ENCODE data around the gene TPSAB1. TPM values are rescaled to one million over a fixed set of nuclear protein-coding genes. Genes with fewer than 3 reads are reported as not detected.

Gene TPSAB1
- total RNA-seq, 1 experiment from 2014 or later, result 0.25 TPM

DNA sequence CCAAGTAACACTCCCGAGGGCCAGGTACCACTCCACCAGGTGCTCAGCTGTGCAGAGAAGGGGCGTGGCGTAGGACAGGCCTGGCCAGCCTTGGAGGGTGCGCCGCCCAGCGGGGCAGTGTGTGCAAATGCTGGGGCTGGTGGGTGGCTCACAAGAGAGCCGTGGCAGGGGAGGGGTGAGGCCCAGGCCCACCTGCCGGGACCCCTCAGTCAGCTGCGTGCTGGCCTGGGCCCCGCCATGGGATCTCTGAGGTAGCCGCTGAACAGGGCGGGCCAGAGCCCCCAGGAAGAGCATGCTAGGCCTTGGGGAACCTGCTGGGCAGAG, 24.2 kb upstream of the TPSAB1 start:
- ATAC-seq, result no peak

DNA sequence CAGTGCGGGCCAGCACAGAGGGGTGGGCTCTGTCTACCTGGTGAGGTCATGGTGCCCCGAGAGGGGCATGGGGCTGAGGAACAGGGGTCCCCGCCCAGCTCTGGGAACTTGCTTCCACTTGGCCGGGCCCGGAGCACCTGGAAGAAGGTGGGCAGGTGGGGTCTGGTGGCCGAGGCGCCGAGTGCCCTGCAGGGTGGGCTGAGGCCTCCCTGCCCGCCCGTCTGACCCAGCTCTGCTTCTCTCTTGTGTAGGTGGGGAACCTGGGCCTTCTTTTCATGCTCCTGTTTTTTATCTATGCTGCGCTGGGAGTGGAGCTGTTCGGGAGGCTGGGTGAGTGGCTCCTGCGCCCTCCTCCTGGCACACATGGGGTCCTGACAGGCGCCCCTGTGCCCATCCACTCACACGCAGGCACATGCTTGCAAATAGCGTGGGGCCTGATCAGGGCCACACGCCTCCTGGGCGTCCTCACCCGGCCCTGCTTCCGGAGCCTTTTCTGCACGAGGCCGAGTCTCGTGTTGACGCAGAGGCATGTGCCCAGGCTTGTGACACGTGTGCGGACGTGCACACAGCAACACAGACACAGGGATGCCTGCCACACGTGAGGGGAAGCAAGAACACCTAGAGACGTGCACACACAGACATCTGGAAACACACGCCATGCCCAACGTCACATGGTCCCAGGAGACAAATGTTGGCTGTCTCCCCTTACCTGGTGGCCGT, 23.7 kb upstream of the TPSAB1 start:
- no peak for DNase-seq (ENCODE audit: low read depth, low spot score)
- Histone ChIP-seq H3K36me3 (ENCODE audit: control insufficient read depth in 1 of 2, insufficient read depth in 2 of 2, low read length in 2 of 2) (no peaks in the 10 kb centered on the region; a peak in 1 of 4 replicates), H3K4me3 (replicated peaks in 1 of 2; ENCODE audit: low read depth in 1 of 2, low read length in 2 of 2) (no peak overlapping the region), H3K9ac (ENCODE audit: low read length) (no peak overlapping the region), H3K9me3 (ENCODE audit: control insufficient read depth in 1 of 2, insufficient read depth in 1 of 2, low read depth in 1 of 2, low read length in 2 of 2) (no peaks in the 10 kb centered on the region), H2AFZ (ENCODE audit: low read depth, low read length, poor library complexity, severe bottlenecking) (no peak overlapping the region), H3K9me2 (ENCODE audit: insufficient read depth) (no peaks in the 10 kb centered on the region), H3K4me1 (ENCODE audit: control insufficient read depth in 1 of 2, insufficient read depth in 2 of 2, low read length in 2 of 2) (no peaks in the 10 kb centered on the region), H4K20me1 (ENCODE audit: insufficient read depth) (no peaks in the 10 kb centered on the region), H3K27me3 (ENCODE audit: insufficient read depth, low read length) (no peaks in the 10 kb centered on the region), H3K4me2 (ENCODE audit: low read length) (no peak overlapping the region), H3K79me2 (ENCODE audit: insufficient read depth, low read length) (no peaks in the 10 kb centered on the region), H3K27ac (ENCODE audit: low read depth, low read length) (no peak overlapping the region)
- RAD21 ChIA-PET (ENCODE audit: low non-redundant PET in 1 of 2, low total read pairs in 2 of 2, uncharacterized antibody in 2 of 2, unreplicated experiment in 2 of 2), result no interaction called here
- CTCF ChIA-PET, result no interaction called here
- TF ChIP-seq SIN3A (IDR thresholded peaks at IDR 0.05; ENCODE audit: low read depth), result no peak
- TF ChIP-seq, protein P1, sequence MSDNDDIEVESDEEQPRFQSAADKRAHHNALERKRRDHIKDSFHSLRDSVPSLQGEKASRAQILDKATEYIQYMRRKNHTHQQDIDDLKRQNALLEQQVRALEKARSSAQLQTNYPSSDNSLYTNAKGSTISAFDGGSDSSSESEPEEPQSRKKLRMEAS (IDR thresholded peaks at IDR 0.05), result no peak
- TF ChIP-seq CEBPB (IDR thresholded peaks at IDR 0.05; ENCODE audit: low read depth), result no peak
- TF ChIP-seq, protein P2, sequence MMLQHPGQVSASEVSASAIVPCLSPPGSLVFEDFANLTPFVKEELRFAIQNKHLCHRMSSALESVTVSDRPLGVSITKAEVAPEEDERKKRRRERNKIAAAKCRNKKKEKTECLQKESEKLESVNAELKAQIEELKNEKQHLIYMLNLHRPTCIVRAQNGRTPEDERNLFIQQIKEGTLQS (IDR thresholded peaks at IDR 0.05), result no peak
- ATAC-seq, result no peak
- BruUV-seq (replicated peaks), result no TSS peak
- POLR2A ChIA-PET, result no interaction called here
- intact Hi-C loops (cut with micrococcal nuclease), result no loop called here

More for the DNA sequence above, 24.2 kb upstream of the TPSAB1 start:
- H3K4me1 ChIP-seq (ENCODE audit: control insufficient read depth in 1 of 2, insufficient read depth in 2 of 2, low read length in 2 of 2), result no peaks in the 10 kb centered on the region
- H3K79me2 ChIP-seq (ENCODE audit: insufficient read depth, low read length), result no peaks in the 10 kb centered on the region
- no peak overlapping the region for H3K4me3 ChIP-seq (replicated peaks in 1 of 2; ENCODE audit: low read depth in 1 of 2, low read length in 2 of 2)
- RAD21 ChIA-PET (ENCODE audit: low non-redundant PET in 1 of 2, low total read pairs in 2 of 2, uncharacterized antibody in 2 of 2, unreplicated experiment in 2 of 2), result no interaction called here
- POLR2A ChIA-PET, result no interaction called here
- TF ChIP-seq ZNF274 (IDR thresholded peaks at IDR 0.05; ENCODE audit: low read depth, low read length) (no peak), POLR2A (IDR thresholded peaks at IDR 0.05; ENCODE audit: borderline replicate concordance, extremely low read depth, insufficient read depth, insufficient read length) (no peak), TCF7L2 (IDR thresholded peaks at IDR 0.05; ENCODE audit: borderline replicate concordance, extremely low read depth, insufficient read depth, insufficient read length) (no peak), ELF1 (IDR thresholded peaks at IDR 0.05; ENCODE audit: borderline replicate concordance, low read depth) (no peak), SP1 (IDR thresholded peaks at IDR 0.05; ENCODE audit: low read depth) (no peak), EZH2 (IDR thresholded peaks at IDR 0.05) (no peak), YY1 (IDR thresholded peaks at IDR 0.05; ENCODE audit: extremely low read depth, insufficient replicate concordance, low read depth, low read length) (no peak), EGR1 (IDR thresholded peaks at IDR 0.05; ENCODE audit: low read depth) (no peak), CBX3 (IDR thresholded peaks at IDR 0.05; ENCODE audit: low read depth) (no peak), CEBPB (IDR thresholded peaks at IDR 0.05; ENCODE audit: low read depth) (no peak), JUND (IDR thresholded peaks at IDR 0.05) (no peak), SIN3A (IDR thresholded peaks at IDR 0.05; ENCODE audit: low read depth) (no peak), POLR2AphosphoS5 (IDR thresholded peaks at IDR 0.05; ENCODE audit: low read depth, low read length) (no peak)
- TF ChIP-seq, protein P2 (IDR thresholded peaks at IDR 0.05), result no peak
- BruUV-seq (replicated peaks), result no TSS peak
- DNase-seq (ENCODE audit: low read depth, low spot score), result no peak
- H3K27me3 ChIP-seq (ENCODE audit: insufficient read depth, low read length), result no peaks in the 10 kb centered on the region
- no peaks in the 10 kb centered on the region for H4K20me1 ChIP-seq (ENCODE audit: insufficient read depth)
- no peaks in the 10 kb centered on the region; a peak in 1 of 4 replicates for H3K36me3 ChIP-seq (ENCODE audit: control insufficient read depth in 1 of 2, insufficient read depth in 2 of 2, low read length in 2 of 2)
- intact Hi-C loops (cut with micrococcal nuclease), result no loop called here
- H3K9me2 ChIP-seq (ENCODE audit: insufficient read depth), result no peaks in the 10 kb centered on the region
- H3K27ac ChIP-seq (ENCODE audit: low read depth, low read length), result no peak overlapping the region
- no peaks in the 10 kb centered on the region for H3K9me3 ChIP-seq (ENCODE audit: control insufficient read depth in 1 of 2, insufficient read depth in 1 of 2, low read depth in 1 of 2, low read length in 2 of 2)
- H3K4me2 ChIP-seq (ENCODE audit: low read length), result no peak overlapping the region
- no peak overlapping the region for H2AFZ ChIP-seq (ENCODE audit: low read depth, low read length, poor library complexity, severe bottlenecking)
- no peak overlapping the region for H3K9ac ChIP-seq (ENCODE audit: low read length)
- CTCF ChIA-PET, result no interaction called here

Measured in HCT116 (cell line).